Panc1 (cell line): ENCODE results near the gene SLC4A7. TPM values are rescaled to one million over a fixed set of nuclear protein-coding genes. Genes with fewer than 3 reads are reported as not detected.

ENCODE experiments used
- ATAC-seq: fragments of 200-7000 bp; cut with Tn5 transposase; 2 replicates; pipeline ENCODE4 v1.9.1; 2020; ENCODE audit warnings: mild to moderate bottlenecking, moderate library complexity
- BruUV-seq: library from RNA; stranded (reverse); fragments of 400-500 nt; replicated peaks from 2 replicates; lab custom pipeline; 2021; lab: Mats Ljungman, UMichigan
- CTCF ChIA-PET: fragments of 300-600 bp; sonication (Branson Sonifier 250); formaldehyde crosslinking; loops from one replicate; lab custom pipeline; 2022; ENCODE audit warnings: antibody characterized with exemption; lab: Charles Lee
- POLR2A ChIA-PET: fragments of 300-600 bp; sonication (Branson Sonifier 250); formaldehyde crosslinking; loops from one replicate; lab custom pipeline; 2022; ENCODE audit warnings: antibody characterized with exemption; lab: Charles Lee
- DNase-seq: peaks from one replicate; pipeline ENCODE4 v3.0.0-alpha.2; 2010; ENCODE audit warnings: low read depth, low spot score
- H3K27ac ChIP-seq: 2 replicates; pipeline ENCODE4 v1.5.1; 2011; ENCODE audit warnings: mild to moderate bottlenecking, low read length, inconsistent platforms
- H3K27me3 ChIP-seq: fragments of 200-500 bp; sonication (Bioruptor generic); 2 replicates; pipeline ENCODE4 v1.6.0; 2014; ENCODE audit warnings: low read length, inconsistent platforms; ENCODE audit not compliant: control insufficient read depth, insufficient read depth
- H3K36me3 ChIP-seq: fragments of 200-500 bp; sonication (Bioruptor generic); 2 replicates; pipeline ENCODE4 v1.5.1; 2014; ENCODE audit warnings: inconsistent platforms, mild to moderate bottlenecking, low read length, moderate library complexity; ENCODE audit not compliant: control insufficient read depth, insufficient read depth
- H3K4me1 ChIP-seq: 2 replicates; pipeline ENCODE4 v1.5.1; 2011; ENCODE audit warnings: inconsistent platforms, mild to moderate bottlenecking, low read length, moderate library complexity; ENCODE audit not compliant: control insufficient read depth, insufficient read depth
- H3K4me3 ChIP-seq, 2 experiments: 2 replicates each; pipeline ENCODE4 v1.5.1; 2011 to 2012; ENCODE audit warnings: low read depth in 2 of 2, low read length in 2 of 2, mild to moderate bottlenecking in 2 of 2, inconsistent platforms in 1 of 2, moderate library complexity in 1 of 2
- H3K9me3 ChIP-seq: fragments of 200-500 bp; sonication (Bioruptor generic); 2 replicates; pipeline ENCODE4 v1.5.1; 2014; ENCODE audit warnings: low read depth, mild to moderate bottlenecking, inconsistent platforms, low read length, moderate library complexity; ENCODE audit not compliant: control insufficient read depth, insufficient read depth
- POLR2AphosphoS5 ChIP-seq: IDR thresholded peaks from 2 replicates; pipeline ENCODE4 v1.6.1; 2012; ENCODE audit warnings: mild to moderate bottlenecking, low read depth, low read length, moderate library complexity
- SIN3A ChIP-seq: IDR thresholded peaks from 2 replicates; pipeline ENCODE4 v1.6.1; 2012; ENCODE audit warnings: low read depth, mild to moderate bottlenecking, low read length, moderate library complexity, borderline replicate concordance; ENCODE audit not compliant: insufficient read depth
- TCF7L2 ChIP-seq: IDR thresholded peaks from 2 replicates; pipeline ENCODE4 v1.6.1; 2011; ENCODE audit warnings: mild to moderate bottlenecking, low read depth, low read length, inconsistent platforms
- in situ Hi-C: cut with HindIII; loops from 2 replicates; pipeline ENCODE4 v1.10.0; 2016; ENCODE audit warnings: low sequenced_read_pairs, low pct_unique_long_range_greater_than_20kb
- intact Hi-C: fragments of 100-400 bp; cut with micrococcal nuclease; formaldehyde crosslinking; loops from one replicate; pipeline ENCODE4 v1.10.0; 2022; ENCODE audit not compliant: unreplicated experiment
- total RNA-seq: library from RNA; stranded (reverse); gene quantifications from one replicate; pipeline ENCODE4 v1.2.1, GENCODE V29; 2021; ENCODE audit not compliant: unreplicated experiment
- TF ChIP-seq, protein P1 (sequence below): fragments of 450-650 bp; IDR thresholded peaks from 2 replicates; pipeline ENCODE4 v1.5.1; 2017; ENCODE audit warnings: mild to moderate bottlenecking
- TF ChIP-seq, protein P2 (sequence below), 2 experiments: IDR thresholded peaks; 2 replicates each; pipeline ENCODE4 v1.6.1; 2011 to 2012; ENCODE audit warnings: low read depth in 2 of 2, control low read depth in 1 of 2, low read length in 1 of 2, mild to moderate bottlenecking in 1 of 2, moderate library complexity in 1 of 2; ENCODE audit not compliant: insufficient read depth in 1 of 2

The SLC4A7 gene
- total RNA-seq, 1 experiment from 2014 or later, result 99.4 TPM

DNA sequence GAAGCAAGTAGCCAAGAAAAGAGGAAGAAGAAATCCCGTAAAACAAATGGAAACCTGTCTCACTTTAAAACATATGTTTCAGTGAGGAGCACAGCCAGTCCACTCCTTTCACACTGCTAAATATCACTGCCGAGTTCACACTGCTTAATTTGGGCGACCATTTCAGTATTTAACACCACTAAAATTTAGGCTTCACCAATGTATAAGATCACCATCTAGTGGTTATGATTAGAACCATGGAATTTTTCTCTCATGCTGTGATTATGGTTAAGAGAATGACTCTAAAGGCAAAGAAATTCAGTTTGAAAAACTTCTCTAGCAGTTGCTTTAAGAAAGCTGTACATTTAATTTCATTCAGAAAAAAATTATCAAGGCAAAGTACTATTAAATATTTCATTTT, 16.6 kb downstream of the SLC4A7 start:
- ChIA-PET CTCF (no interaction called here), POLR2A (interaction anchor here (0.9 kb wide), 1 partner anchor 16 kb away, joined by 6 read pairs; the partner anchor contains the start of gene SLC4A7)
- in situ Hi-C loops (no loop called here), intact Hi-C loops (no loop called here)
- H3K36me3 ChIP-seq, result no peaks in the 10 kb centered on the region; the same call in 1 of the 2 replicates
- no TSS peak for BruUV-seq
- DNase-seq, result no peak
- no peak overlapping the region for H3K4me3 ChIP-seq
- no peaks in the 10 kb centered on the region for H3K9me3 ChIP-seq
- H3K27me3 ChIP-seq, result no peaks in the 10 kb centered on the region
- TF ChIP-seq, protein P1, sequence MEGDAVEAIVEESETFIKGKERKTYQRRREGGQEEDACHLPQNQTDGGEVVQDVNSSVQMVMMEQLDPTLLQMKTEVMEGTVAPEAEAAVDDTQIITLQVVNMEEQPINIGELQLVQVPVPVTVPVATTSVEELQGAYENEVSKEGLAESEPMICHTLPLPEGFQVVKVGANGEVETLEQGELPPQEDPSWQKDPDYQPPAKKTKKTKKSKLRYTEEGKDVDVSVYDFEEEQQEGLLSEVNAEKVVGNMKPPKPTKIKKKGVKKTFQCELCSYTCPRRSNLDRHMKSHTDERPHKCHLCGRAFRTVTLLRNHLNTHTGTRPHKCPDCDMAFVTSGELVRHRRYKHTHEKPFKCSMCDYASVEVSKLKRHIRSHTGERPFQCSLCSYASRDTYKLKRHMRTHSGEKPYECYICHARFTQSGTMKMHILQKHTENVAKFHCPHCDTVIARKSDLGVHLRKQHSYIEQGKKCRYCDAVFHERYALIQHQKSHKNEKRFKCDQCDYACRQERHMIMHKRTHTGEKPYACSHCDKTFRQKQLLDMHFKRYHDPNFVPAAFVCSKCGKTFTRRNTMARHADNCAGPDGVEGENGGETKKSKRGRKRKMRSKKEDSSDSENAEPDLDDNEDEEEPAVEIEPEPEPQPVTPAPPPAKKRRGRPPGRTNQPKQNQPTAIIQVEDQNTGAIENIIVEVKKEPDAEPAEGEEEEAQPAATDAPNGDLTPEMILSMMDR, result peak; percentile 29; the same call in 1 of the 2 replicates
- TF ChIP-seq SIN3A (no peak), TCF7L2 (no peak), POLR2AphosphoS5 (no peak)
- peak overlapping the region; percentile 77 for H3K27ac ChIP-seq
- H3K4me1 ChIP-seq, result peaks cover 46% of the 10 kb centered on the region
- no peak for ATAC-seq

DNA sequence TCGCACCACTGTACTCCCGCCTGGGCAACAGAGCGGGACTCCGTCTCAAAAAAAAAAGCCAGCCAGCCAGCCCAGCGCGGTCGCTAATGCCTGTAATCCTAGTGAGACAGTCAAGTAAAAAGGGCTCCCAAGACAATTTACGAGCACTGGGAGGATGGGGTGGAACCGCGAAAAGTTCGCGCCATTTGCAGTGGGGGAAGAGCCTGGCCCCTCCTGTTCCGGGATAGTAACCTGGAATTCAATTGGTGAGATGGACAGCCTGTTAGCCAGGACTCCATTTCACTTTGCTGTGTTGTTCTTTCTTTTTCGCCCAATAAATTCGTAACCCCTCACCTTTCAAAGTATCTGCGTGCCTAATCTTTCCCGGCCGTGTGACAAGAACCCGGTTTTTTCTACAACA, 19.5 kb downstream of the SLC4A7 start:
- TF ChIP-seq SIN3A, result no peak
- TF ChIP-seq POLR2AphosphoS5, result no peak
- TF ChIP-seq, protein P1, result no peak
- TF ChIP-seq TCF7L2, result no peak
- TF ChIP-seq, protein P2, sequence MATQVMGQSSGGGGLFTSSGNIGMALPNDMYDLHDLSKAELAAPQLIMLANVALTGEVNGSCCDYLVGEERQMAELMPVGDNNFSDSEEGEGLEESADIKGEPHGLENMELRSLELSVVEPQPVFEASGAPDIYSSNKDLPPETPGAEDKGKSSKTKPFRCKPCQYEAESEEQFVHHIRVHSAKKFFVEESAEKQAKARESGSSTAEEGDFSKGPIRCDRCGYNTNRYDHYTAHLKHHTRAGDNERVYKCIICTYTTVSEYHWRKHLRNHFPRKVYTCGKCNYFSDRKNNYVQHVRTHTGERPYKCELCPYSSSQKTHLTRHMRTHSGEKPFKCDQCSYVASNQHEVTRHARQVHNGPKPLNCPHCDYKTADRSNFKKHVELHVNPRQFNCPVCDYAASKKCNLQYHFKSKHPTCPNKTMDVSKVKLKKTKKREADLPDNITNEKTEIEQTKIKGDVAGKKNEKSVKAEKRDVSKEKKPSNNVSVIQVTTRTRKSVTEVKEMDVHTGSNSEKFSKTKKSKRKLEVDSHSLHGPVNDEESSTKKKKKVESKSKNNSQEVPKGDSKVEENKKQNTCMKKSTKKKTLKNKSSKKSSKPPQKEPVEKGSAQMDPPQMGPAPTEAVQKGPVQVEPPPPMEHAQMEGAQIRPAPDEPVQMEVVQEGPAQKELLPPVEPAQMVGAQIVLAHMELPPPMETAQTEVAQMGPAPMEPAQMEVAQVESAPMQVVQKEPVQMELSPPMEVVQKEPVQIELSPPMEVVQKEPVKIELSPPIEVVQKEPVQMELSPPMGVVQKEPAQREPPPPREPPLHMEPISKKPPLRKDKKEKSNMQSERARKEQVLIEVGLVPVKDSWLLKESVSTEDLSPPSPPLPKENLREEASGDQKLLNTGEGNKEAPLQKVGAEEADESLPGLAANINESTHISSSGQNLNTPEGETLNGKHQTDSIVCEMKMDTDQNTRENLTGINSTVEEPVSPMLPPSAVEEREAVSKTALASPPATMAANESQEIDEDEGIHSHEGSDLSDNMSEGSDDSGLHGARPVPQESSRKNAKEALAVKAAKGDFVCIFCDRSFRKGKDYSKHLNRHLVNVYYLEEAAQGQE (IDR thresholded peaks at IDR 0.05; ENCODE audit: insufficient read depth in 1 of 2, low read depth in 2 of 2, low read length in 1 of 2), result no peak
- H3K9me3 ChIP-seq, result no peaks in the 10 kb centered on the region
- no peaks in the 10 kb centered on the region for H3K27me3 ChIP-seq
- in situ Hi-C loops (no loop called here), intact Hi-C loops (no loop called here)
- H3K4me3 ChIP-seq, result no peak overlapping the region
- peaks cover 3% of the 10 kb centered on the region; the same call in 1 of the 2 replicates for H3K36me3 ChIP-seq
- ATAC-seq (no peak), DNase-seq (no peak)
- H3K4me1 ChIP-seq, result peaks cover 28% of the 10 kb centered on the region
- CTCF ChIA-PET, result no interaction called here
- POLR2A ChIA-PET, result no interaction called here
- peak overlapping the region; percentile 5; the same call in 1 of the 2 replicates for H3K27ac ChIP-seq
- no TSS peak for BruUV-seq
